Nephron progenitor cell (in vitro differentiated cells): ENCODE data around the gene FGF12.

Experiments
- DNase-seq: peaks from one replicate; pipeline ENCODE4 v3.0.0; 2021
- H3K27ac Mint-ChIP-seq: 2 replicates; pipeline ENCODE4 v1.8.0; 2021; ENCODE audit warnings: mild to moderate bottlenecking, moderate library complexity, mixed read lengths
- H3K27me3 Mint-ChIP-seq: 2 replicates; pipeline ENCODE4 v1.8.0; 2021; ENCODE audit warnings: mild to moderate bottlenecking, low read depth, mixed read lengths; ENCODE audit not compliant: poor library complexity
- H3K36me3 Mint-ChIP-seq: 2 replicates; pipeline ENCODE4 v1.8.0; 2021; ENCODE audit warnings: low read depth, mixed read lengths
- H3K4me1 Mint-ChIP-seq: 2 replicates; pipeline ENCODE4 v1.8.0; 2021; ENCODE audit warnings: mixed read lengths
- H3K4me3 Mint-ChIP-seq: 2 replicates; pipeline ENCODE4 v1.8.0; 2021; ENCODE audit warnings: mild to moderate bottlenecking, moderate library complexity, mixed read lengths
- H3K9me3 Mint-ChIP-seq: 2 replicates; pipeline ENCODE4 v1.8.0; 2021; ENCODE audit warnings: mild to moderate bottlenecking, moderate library complexity, mixed read lengths
- CTCF ChIP-seq: fragments of 200-600 bp; sonication (generic); IDR thresholded peaks from 2 replicates; pipeline ENCODE4 v1.5.0; 2021; ENCODE audit warnings: antibody characterized with exemption

FGF12 gene

GRCh38 chr3:192645437-192645836 is 81.9 kb downstream of the FGF12 start:
- Mint-ChIP-seq H3K9me3 (no peaks in the 10 kb centered on the region), H3K4me1 (no peaks in the 10 kb centered on the region), H3K27ac (no peak overlapping the region), H3K27me3 (peaks cover 9% of the 10 kb centered on the region), H3K36me3 (no peaks in the 10 kb centered on the region), H3K4me3 (no peak overlapping the region)
- no peak for TF ChIP-seq CTCF
- DNase-seq = no peak

DNA sequence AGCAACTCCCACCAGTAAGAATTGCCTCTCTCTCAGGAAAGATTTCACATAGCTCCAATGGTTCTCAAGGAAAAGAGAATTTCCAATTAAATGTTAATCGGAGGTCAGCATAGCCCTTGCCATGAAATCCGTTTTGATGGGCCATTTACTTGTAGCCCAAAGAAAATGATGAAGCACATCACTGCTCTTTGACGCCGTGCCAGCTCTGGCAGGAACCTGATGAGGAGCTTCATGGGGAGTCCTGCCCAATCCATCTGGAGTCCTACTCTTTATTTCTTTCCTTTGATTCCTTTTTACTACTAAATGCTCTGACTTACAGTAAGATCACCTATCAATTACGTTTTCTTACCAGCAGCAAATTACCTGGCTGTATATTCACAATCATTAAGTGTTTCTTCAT is 84.7 kb downstream of the FGF12 start:
- Mint-ChIP-seq H3K4me3 (no peak overlapping the region), H3K9me3 (no peaks in the 10 kb centered on the region)
- no peak for TF ChIP-seq CTCF

DNA sequence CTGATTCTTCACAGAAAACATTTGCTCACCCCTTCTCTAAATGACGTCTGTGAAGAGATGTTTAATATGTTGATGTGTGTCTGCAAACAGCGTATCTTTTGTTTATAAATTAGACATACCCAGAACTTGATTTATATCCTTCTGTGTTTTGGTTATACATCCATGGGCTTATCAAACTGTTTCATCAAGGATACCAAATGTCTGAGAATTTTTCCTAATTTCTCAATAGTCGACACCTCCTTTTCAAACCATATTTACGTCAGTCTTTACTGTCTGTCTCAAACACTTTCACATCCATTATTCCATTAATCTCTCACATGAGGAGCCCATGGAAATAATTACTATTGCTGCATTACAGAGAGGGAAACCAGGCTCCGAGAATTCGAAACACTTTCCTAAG is 85.4 kb downstream of the FGF12 start:
- H3K36me3 Mint-ChIP-seq = no peaks in the 10 kb centered on the region
- H3K4me3 Mint-ChIP-seq = no peak overlapping the region
- no peaks in the 10 kb centered on the region for H3K4me1 Mint-ChIP-seq
- no peaks in the 10 kb centered on the region for H3K9me3 Mint-ChIP-seq
- H3K27ac Mint-ChIP-seq = no peak overlapping the region
- H3K27me3 Mint-ChIP-seq = peaks cover 6% of the 10 kb centered on the region
- TF ChIP-seq CTCF = no peak
- DNase-seq = no peak

More for the DNA sequence above, 84.7 kb downstream of the FGF12 start:
- no peaks in the 10 kb centered on the region for H3K36me3 Mint-ChIP-seq
- H3K27me3 Mint-ChIP-seq = peaks cover 6% of the 10 kb centered on the region
- no peaks in the 10 kb centered on the region for H3K4me1 Mint-ChIP-seq
- H3K27ac Mint-ChIP-seq = no peak overlapping the region
- DNase-seq = no peak

DNA sequence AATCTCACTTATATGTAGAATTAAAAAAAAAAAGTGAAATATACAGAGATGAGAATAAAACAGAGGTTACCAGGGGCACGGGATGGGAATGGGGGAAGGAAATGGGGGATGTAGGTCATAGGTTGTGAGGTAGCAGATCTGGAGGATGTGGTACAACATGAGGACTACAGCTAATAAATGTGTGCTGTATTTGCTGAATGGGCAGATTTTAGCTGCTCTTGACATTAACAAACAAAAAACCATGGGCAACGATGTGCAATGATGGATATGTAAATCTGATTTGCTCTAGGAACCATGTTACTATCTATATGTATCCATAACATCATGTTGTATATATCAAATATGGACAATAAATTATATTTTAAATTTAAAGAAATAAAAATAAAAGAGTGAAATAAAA is 87.4 kb downstream of the FGF12 start:
- Mint-ChIP-seq H3K27me3 (peaks cover 3% of the 10 kb centered on the region), H3K36me3 (no peaks in the 10 kb centered on the region), H3K9me3 (no peaks in the 10 kb centered on the region), H3K4me1 (no peaks in the 10 kb centered on the region), H3K27ac (no peak overlapping the region), H3K4me3 (no peak overlapping the region)
- no peak for TF ChIP-seq CTCF
- no peak for DNase-seq

DNA sequence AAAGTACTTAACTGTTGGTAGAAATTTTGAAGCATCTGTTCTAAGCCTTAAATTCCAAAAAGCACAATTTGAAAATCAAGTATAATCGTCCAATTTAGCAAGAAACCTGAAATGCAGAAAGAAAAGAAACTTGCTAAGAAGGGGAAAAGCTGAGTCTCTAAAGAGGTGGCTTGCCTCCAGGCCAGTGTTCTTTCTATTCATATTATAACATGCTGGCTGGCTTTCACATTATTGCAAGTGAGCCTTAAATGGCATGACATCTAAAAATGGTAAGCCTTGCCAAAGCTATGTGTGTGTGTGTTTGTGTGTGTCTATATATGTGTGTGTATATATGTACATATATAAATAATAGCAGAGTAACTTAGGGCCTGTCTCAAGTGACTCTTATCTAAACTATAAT is 89.5 kb downstream of the FGF12 start:
- Mint-ChIP-seq H3K4me3 (no peak overlapping the region), H3K36me3 (no peaks in the 10 kb centered on the region), H3K9me3 (no peaks in the 10 kb centered on the region), H3K4me1 (no peaks in the 10 kb centered on the region), H3K27me3 (peaks cover 3% of the 10 kb centered on the region), H3K27ac (no peak overlapping the region)
- no peak for TF ChIP-seq CTCF
- DNase-seq = no peak

GRCh38 chr3:192636517-192637444 is 90.6 kb downstream of the FGF12 start:
- H3K27me3 Mint-ChIP-seq = peaks cover 3% of the 10 kb centered on the region
- H3K4me1 Mint-ChIP-seq = no peaks in the 10 kb centered on the region
- H3K9me3 Mint-ChIP-seq = no peaks in the 10 kb centered on the region
- TF ChIP-seq CTCF = no peak
- H3K36me3 Mint-ChIP-seq = no peaks in the 10 kb centered on the region
- no peak for DNase-seq
- H3K4me3 Mint-ChIP-seq = no peak overlapping the region
- H3K27ac Mint-ChIP-seq = no peak overlapping the region
